ENCODE results near the gene RAD23A.
A peak's percentile ranks its signal among the peaks of the same experiment; 100 is the strongest.

The RAD23A gene

GRCh38 chr19:12932392-12933286 lies 13.0 kb upstream of the RAD23A start:
- TF ChIP-seq YY1 (IDR thresholded peaks at IDR 0.05; ENCODE audit: insufficient read depth, insufficient read length), result no peak
- no peak for TF ChIP-seq ZNF274 (IDR thresholded peaks at IDR 0.05; ENCODE audit: low read depth, low read length)
- TF ChIP-seq SUZ12 (IDR thresholded peaks at IDR 0.05; ENCODE audit: extremely low read depth, insufficient read depth, insufficient read length), result no peak
- H3K27me3 ChIP-seq (ENCODE audit: insufficient read depth, insufficient read length), result no peaks in the 10 kb centered on the region
- DNase-seq (ENCODE audit: low read depth, low spot score), result no peak

GRCh38 chr19:12933287-12934072 lies 12.2 kb upstream of the RAD23A start, which contains the start of gene FARSA:
TSS of gene FARSA (minus strand) at chr19:12933711. CDS start at chr19:12933696, 15 bp downstream.
- TF ChIP-seq ZNF274 (IDR thresholded peaks at IDR 0.05; ENCODE audit: low read depth, low read length) (no peak), YY1 (IDR thresholded peaks at IDR 0.05; ENCODE audit: insufficient read depth, insufficient read length) (peak; percentile 100), SUZ12 (IDR thresholded peaks at IDR 0.05; ENCODE audit: extremely low read depth, insufficient read depth, insufficient read length) (no peak)
- DNase-seq (ENCODE audit: low read depth, low spot score), result peak; percentile 88
- no peaks in the 10 kb centered on the region for H3K9me3 ChIP-seq (ENCODE audit: insufficient read depth, low read length)
- H3K36me3 ChIP-seq (ENCODE audit: insufficient read depth, insufficient read length, low read length), result peaks cover 35% of the 10 kb centered on the region
- peak within 1 kb of the TSS; percentile 95 for H3K4me3 ChIP-seq (ENCODE audit: insufficient read length, low read depth)
- H3K27me3 ChIP-seq (ENCODE audit: insufficient read depth, insufficient read length), result no peaks in the 10 kb centered on the region
- H3K9ac ChIP-seq (ENCODE audit: insufficient read length, low read depth), result peak within 1 kb of the TSS; percentile 95
- no peaks in the 10 kb centered on the region for H3K4me1 ChIP-seq (ENCODE audit: insufficient read depth, insufficient read length)

More at GRCh38 chr19:12932392-12933286, 13.0 kb upstream of the RAD23A start:
- Histone ChIP-seq H3K9me3 (ENCODE audit: insufficient read depth, low read length) (no peaks in the 10 kb centered on the region), H3K36me3 (ENCODE audit: insufficient read depth, insufficient read length, low read length) (peaks cover 42% of the 10 kb centered on the region), H3K4me3 (ENCODE audit: insufficient read length, low read depth) (peak overlapping the region; percentile 95), H3K9ac (ENCODE audit: insufficient read length, low read depth) (peak overlapping the region; percentile 95), H3K4me1 (ENCODE audit: insufficient read depth, insufficient read length) (no peaks in the 10 kb centered on the region)

GRCh38 chr19:12935071-12935470 lies 10.6 kb upstream of the RAD23A start:
- H3K9ac ChIP-seq (ENCODE audit: insufficient read length, low read depth), result no peak overlapping the region

GRCh38 chr19:12936582-12936981 lies 9.1 kb upstream of the RAD23A start:
- Histone ChIP-seq H3K27me3 (ENCODE audit: insufficient read depth, insufficient read length) (no peaks in the 10 kb centered on the region), H3K4me1 (ENCODE audit: insufficient read depth, insufficient read length) (peaks cover 11% of the 10 kb centered on the region), H3K9ac (ENCODE audit: insufficient read length, low read depth) (no peak overlapping the region), H3K36me3 (ENCODE audit: insufficient read depth, insufficient read length, low read length) (peaks cover 36% of the 10 kb centered on the region), H3K4me3 (ENCODE audit: insufficient read length, low read depth) (no peak overlapping the region), H3K9me3 (ENCODE audit: insufficient read depth, low read length) (no peaks in the 10 kb centered on the region)
- no peak for DNase-seq (ENCODE audit: low read depth, low spot score)
- TF ChIP-seq SUZ12 (IDR thresholded peaks at IDR 0.05; ENCODE audit: extremely low read depth, insufficient read depth, insufficient read length), result no peak
- TF ChIP-seq YY1 (IDR thresholded peaks at IDR 0.05; ENCODE audit: insufficient read depth, insufficient read length), result no peak
- no peak for TF ChIP-seq ZNF274 (IDR thresholded peaks at IDR 0.05; ENCODE audit: low read depth, low read length)

More at GRCh38 chr19:12935071-12935470, 10.6 kb upstream of the RAD23A start:
- TF ChIP-seq ZNF274 (IDR thresholded peaks at IDR 0.05; ENCODE audit: low read depth, low read length), result no peak
- no peak for TF ChIP-seq YY1 (IDR thresholded peaks at IDR 0.05; ENCODE audit: insufficient read depth, insufficient read length)
- no peak for TF ChIP-seq SUZ12 (IDR thresholded peaks at IDR 0.05; ENCODE audit: extremely low read depth, insufficient read depth, insufficient read length)
- peaks cover 9% of the 10 kb centered on the region for H3K4me1 ChIP-seq (ENCODE audit: insufficient read depth, insufficient read length)
- no peak overlapping the region for H3K4me3 ChIP-seq (ENCODE audit: insufficient read length, low read depth)
- DNase-seq (ENCODE audit: low read depth, low spot score), result no peak
- H3K36me3 ChIP-seq (ENCODE audit: insufficient read depth, insufficient read length, low read length), result peaks cover 34% of the 10 kb centered on the region
- no peaks in the 10 kb centered on the region for H3K27me3 ChIP-seq (ENCODE audit: insufficient read depth, insufficient read length)
- H3K9me3 ChIP-seq (ENCODE audit: insufficient read depth, low read length), result no peaks in the 10 kb centered on the region

- Histone ChIP-seq H3K36me3 (ENCODE audit: insufficient read depth, insufficient read length, low read length) (peaks cover 39% of the 10 kb centered on the region), H3K4me1 (ENCODE audit: insufficient read depth, insufficient read length) (peaks cover 11% of the 10 kb centered on the region), H3K27me3 (ENCODE audit: insufficient read depth, insufficient read length) (no peaks in the 10 kb centered on the region), H3K9me3 (ENCODE audit: insufficient read depth, low read length) (no peaks in the 10 kb centered on the region), H3K4me3 (ENCODE audit: insufficient read length, low read depth) (peak overlapping the region; percentile 79), H3K9ac (ENCODE audit: insufficient read length, low read depth) (peak overlapping the region; percentile 99)
- no peak for DNase-seq (ENCODE audit: low read depth, low spot score)
- no peak for TF ChIP-seq SUZ12 (IDR thresholded peaks at IDR 0.05; ENCODE audit: extremely low read depth, insufficient read depth, insufficient read length)
- no peak for TF ChIP-seq ZNF274 (IDR thresholded peaks at IDR 0.05; ENCODE audit: low read depth, low read length)
- TF ChIP-seq YY1 (IDR thresholded peaks at IDR 0.05; ENCODE audit: insufficient read depth, insufficient read length), result no peak
Observed at GRCh38 chr19:12937093-12937926, 8.4 kb upstream of the RAD23A start.

- DNase-seq (ENCODE audit: low read depth, low spot score), result peak; percentile 97
- Histone ChIP-seq H3K9me3 (ENCODE audit: insufficient read depth, low read length) (no peaks in the 10 kb centered on the region), H3K9ac (ENCODE audit: insufficient read length, low read depth) (peak within 1 kb of the TSS; percentile 99), H3K27me3 (ENCODE audit: insufficient read depth, insufficient read length) (no peaks in the 10 kb centered on the region), H3K4me3 (ENCODE audit: insufficient read length, low read depth) (peak within 1 kb of the TSS; percentile 79), H3K36me3 (ENCODE audit: insufficient read depth, insufficient read length, low read length) (peaks cover 43% of the 10 kb centered on the region), H3K4me1 (ENCODE audit: insufficient read depth, insufficient read length) (peaks cover 11% of the 10 kb centered on the region)
- TF ChIP-seq SUZ12 (IDR thresholded peaks at IDR 0.05; ENCODE audit: extremely low read depth, insufficient read depth, insufficient read length) (no peak), ZNF274 (IDR thresholded peaks at IDR 0.05; ENCODE audit: low read depth, low read length) (no peak), YY1 (IDR thresholded peaks at IDR 0.05; ENCODE audit: insufficient read depth, insufficient read length) (no peak)
Observed at GRCh38 chr19:12937927-12938778, 7.5 kb upstream of the RAD23A start, which contains the start of gene CALR. TSS of gene CALR (plus strand) at chr19:12938609. CDS start at chr19:12938680, 71 bp downstream.
